GM03348 (cell line): ENCODE data around the gene SQSTM1.
A peak's percentile ranks its signal among the peaks of the same experiment; 100 is the strongest.

Source experiments
- DNase-seq: peaks from one replicate; pipeline ENCODE4 v3.0.0; 2012; ENCODE audit warnings: low spot score

SQSTM1 gene

GRCh38 chr5:179806250-179807048 lies 14.3 kb upstream of the SQSTM1 start, which contains the start of gene MGAT4B:
MGAT4B (minus strand) TSS chr5:179806866; CDS start chr5:179806583, 283 bp downstream.
- DNase-seq: peak; percentile 95

- no peak for DNase-seq
These were observed 8.4 kb upstream of the SQSTM1 start for GRCh38 chr5:179812135-179812825.

- no peak for DNase-seq
These were observed 7.6 kb upstream of the SQSTM1 start for GRCh38 chr5:179812997-179813607.

GRCh38 chr5:179814090-179814489 lies 6.6 kb upstream of the SQSTM1 start:
- DNase-seq: no peak

GRCh38 chr5:179815491-179816249 lies 5.0 kb upstream of the SQSTM1 start:
- no peak for DNase-seq

GRCh38 chr5:179816401-179816795 lies 4.3 kb upstream of the SQSTM1 start:
- DNase-seq: no peak

- peak; percentile 60 for DNase-seq
These were observed 3.8 kb upstream of the SQSTM1 start for GRCh38 chr5:179816796-179817469.

GRCh38 chr5:179817470-179817840 lies 3.2 kb upstream of the SQSTM1 start:
- no peak for DNase-seq

- DNase-seq: no peak
These were observed 2.6 kb upstream of the SQSTM1 start for GRCh38 chr5:179817890-179818745.

- peak; percentile 96 for DNase-seq
These were observed 1.9 kb upstream of the SQSTM1 start for GRCh38 chr5:179818746-179819295.

GRCh38 chr5:179819296-179820126 lies 1.2 kb upstream of the SQSTM1 start:
- peak; percentile 74 for DNase-seq

- DNase-seq: no peak
These were observed 600 bp upstream of the SQSTM1 start for GRCh38 chr5:179820127-179820482.

- DNase-seq: peak; percentile 97
These were observed 773 bp downstream of the SQSTM1 start for GRCh38 chr5:179821298-179822058.

GRCh38 chr5:179822059-179822432 lies 1.3 kb downstream of the SQSTM1 start:
- no peak for DNase-seq

GRCh38 chr5:179822444-179822990 lies 1.8 kb downstream of the SQSTM1 start:
- no peak for DNase-seq

GRCh38 chr5:179823937-179824744 lies 3.4 kb downstream of the SQSTM1 start:
- DNase-seq: no peak

GRCh38 chr5:179824745-179825112 lies 4.0 kb downstream of the SQSTM1 start:
- DNase-seq: no peak
